Stimulated activated CD4-positive, alpha-beta T cell treated with anti-CD3 and anti-CD28 coated beads, Interleukin-15, amount 100 ng/mL, for 1 hour (primary cell): ENCODE data around the gene RGS13.
"Not testable (repeated sequence)": the region's sequence is repeated elsewhere in the genome, so short reads cannot be mapped to it uniquely, and the experiment has no call there.

Experiments used
- DNase-seq, 2 donors: peaks; one replicate each; pipeline ENCODE4 v3.0.0-alpha.2; 2020; ENCODE audit warnings: low read depth in 1 of 2, low spot score in 1 of 2

The RGS13 gene

GRCh38 chr1:192675716-192676115, 39.8 kb downstream of the RGS13 start:
- no peak for DNase-seq

GRCh38 chr1:192678099-192678498, 42.2 kb downstream of the RGS13 start:
- no peak for DNase-seq

- no peak for DNase-seq
Observed at GRCh38 chr1:192682335-192682734, 46.4 kb downstream of the RGS13 start.

GRCh38 chr1:192683081-192683480, 47.1 kb downstream of the RGS13 start:
- DNase-seq: not testable (repeated sequence)

GRCh38 chr1:192689459-192689858, 53.5 kb downstream of the RGS13 start:
- DNase-seq: no peak

- DNase-seq: no peak
Observed at GRCh38 chr1:192691041-192691440, 55.1 kb downstream of the RGS13 start.

- no peak for DNase-seq
Observed at GRCh38 chr1:192696082-192696481, 60.1 kb downstream of the RGS13 start.

GRCh38 chr1:192697771-192698170, 61.8 kb downstream of the RGS13 start:
- DNase-seq: no peak

- DNase-seq: no peak
Observed at GRCh38 chr1:192698731-192699130, 62.8 kb downstream of the RGS13 start.

- no peak for DNase-seq
Observed at GRCh38 chr1:192700834-192701271, 64.9 kb downstream of the RGS13 start.

- no peak for DNase-seq
Observed at GRCh38 chr1:192702212-192702902, 66.4 kb downstream of the RGS13 start.

GRCh38 chr1:192703283-192704206, 67.6 kb downstream of the RGS13 start:
- no peak for DNase-seq

- DNase-seq: no peak
Observed at GRCh38 chr1:192705510-192705909, 69.6 kb downstream of the RGS13 start.

GRCh38 chr1:192706936-192707335, 71.0 kb downstream of the RGS13 start:
- DNase-seq: no peak

GRCh38 chr1:192707978-192708547, 72.1 kb downstream of the RGS13 start:
- no peak for DNase-seq

- DNase-seq: no peak
Observed at GRCh38 chr1:192709544-192709943, 73.6 kb downstream of the RGS13 start.
